ENCODE results near the gene ABTB2. TPM values are rescaled to one million over a fixed set of nuclear protein-coding genes. Genes with fewer than 3 reads are reported as not detected.

Gene ABTB2
- total and polyA plus RNA-seq, 9 of the 15 experiments (the other 6 are each of a cell fraction or from before 2014, with no cell fraction given), result 0.03 to 0.18 (median 0.12) TPM; not detected in 2

DNA sequence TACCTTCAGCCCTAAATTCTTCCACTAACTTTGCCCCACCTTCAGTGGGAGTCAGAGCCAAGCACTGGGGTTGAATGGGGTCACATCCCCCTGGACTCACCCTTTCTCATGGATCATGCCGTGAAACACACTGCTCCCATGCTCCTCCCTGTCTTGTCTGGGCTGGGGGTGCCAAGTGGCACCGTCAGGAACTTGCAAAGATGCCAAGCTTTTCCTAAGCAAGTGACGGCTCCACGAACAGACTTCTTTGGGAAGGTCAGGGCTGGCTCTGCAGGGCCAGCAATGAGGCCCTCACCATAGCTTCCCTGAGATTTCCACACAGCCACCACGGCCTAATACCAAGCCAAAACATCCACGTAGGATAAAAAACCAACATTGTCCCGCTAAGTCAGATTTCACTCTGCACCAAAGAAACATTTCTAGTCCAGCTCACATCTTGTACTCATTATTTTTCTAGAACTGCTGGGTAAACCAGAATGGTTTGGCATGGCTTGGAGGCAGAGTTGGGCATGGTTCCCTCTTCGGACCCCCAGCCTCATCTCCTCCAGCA lies 175.9 kb downstream of the ABTB2 start (continued):
- TF ChIP-seq KDM4B (IDR thresholded peaks at IDR 0.05; ENCODE audit: borderline replicate concordance in 2 of 2, low read depth in 1 of 2) (no peak), SMC3 (conservative IDR thresholded peaks at IDR 0.05; ENCODE audit: insufficient read depth, low read depth, low read length) (no peak), RBM34 (IDR thresholded peaks at IDR 0.05; ENCODE audit: borderline replicate concordance, insufficient read depth, low read length) (no peak), CXXC5 (CRISPR knock-in tag; IDR thresholded peaks at IDR 0.05) (no peak), CREM (IDR thresholded peaks at IDR 0.05; ENCODE audit: low read depth) (no peak), ZNF592 (IDR thresholded peaks at IDR 0.05) (no peak), SNRNP70 (optimal IDR thresholded peaks at IDR 0.05; ENCODE audit: low read depth, low read length) (no peak), ZNF174 (CRISPR knock-in tag; IDR thresholded peaks at IDR 0.05) (no peak)
- TF ChIP-seq, protein P1, sequence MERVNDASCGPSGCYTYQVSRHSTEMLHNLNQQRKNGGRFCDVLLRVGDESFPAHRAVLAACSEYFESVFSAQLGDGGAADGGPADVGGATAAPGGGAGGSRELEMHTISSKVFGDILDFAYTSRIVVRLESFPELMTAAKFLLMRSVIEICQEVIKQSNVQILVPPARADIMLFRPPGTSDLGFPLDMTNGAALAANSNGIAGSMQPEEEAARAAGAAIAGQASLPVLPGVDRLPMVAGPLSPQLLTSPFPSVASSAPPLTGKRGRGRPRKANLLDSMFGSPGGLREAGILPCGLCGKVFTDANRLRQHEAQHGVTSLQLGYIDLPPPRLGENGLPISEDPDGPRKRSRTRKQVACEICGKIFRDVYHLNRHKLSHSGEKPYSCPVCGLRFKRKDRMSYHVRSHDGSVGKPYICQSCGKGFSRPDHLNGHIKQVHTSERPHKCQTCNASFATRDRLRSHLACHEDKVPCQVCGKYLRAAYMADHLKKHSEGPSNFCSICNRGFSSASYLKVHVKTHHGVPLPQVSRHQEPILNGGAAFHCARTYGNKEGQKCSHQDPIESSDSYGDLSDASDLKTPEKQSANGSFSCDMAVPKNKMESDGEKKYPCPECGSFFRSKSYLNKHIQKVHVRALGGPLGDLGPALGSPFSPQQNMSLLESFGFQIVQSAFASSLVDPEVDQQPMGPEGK (CRISPR knock-in tag; IDR thresholded peaks at IDR 0.05; ENCODE audit: borderline replicate concordance), result no peak

All from K562 (cell line).